Panc1 (cell line): ENCODE data around the gene LILRB4. TPM values are rescaled to one million over a fixed set of nuclear protein-coding genes. Genes with fewer than 3 reads are reported as not detected.

Experiments
- ATAC-seq: fragments of 200-7000 bp; cut with Tn5 transposase; 2 replicates; pipeline ENCODE4 v1.9.1; 2020; ENCODE audit warnings: mild to moderate bottlenecking, moderate library complexity
- BruUV-seq: library from RNA; stranded (reverse); fragments of 400-500 nt; replicated peaks from 2 replicates; lab custom pipeline; 2021; lab: Mats Ljungman, UMichigan
- CTCF ChIA-PET: fragments of 300-600 bp; sonication (Branson Sonifier 250); formaldehyde crosslinking; loops from one replicate; lab custom pipeline; 2022; ENCODE audit warnings: antibody characterized with exemption; lab: Charles Lee
- POLR2A ChIA-PET: fragments of 300-600 bp; sonication (Branson Sonifier 250); formaldehyde crosslinking; loops from one replicate; lab custom pipeline; 2022; ENCODE audit warnings: antibody characterized with exemption; lab: Charles Lee
- DNase-seq: peaks from one replicate; pipeline ENCODE4 v3.0.0-alpha.2; 2010; ENCODE audit warnings: low read depth, low spot score
- H3K27ac ChIP-seq: 2 replicates; pipeline ENCODE4 v1.5.1; 2011; ENCODE audit warnings: mild to moderate bottlenecking, low read length, inconsistent platforms
- H3K27me3 ChIP-seq: fragments of 200-500 bp; sonication (Bioruptor generic); 2 replicates; pipeline ENCODE4 v1.6.0; 2014; ENCODE audit warnings: low read length, inconsistent platforms; ENCODE audit not compliant: control insufficient read depth, insufficient read depth
- H3K36me3 ChIP-seq: fragments of 200-500 bp; sonication (Bioruptor generic); 2 replicates; pipeline ENCODE4 v1.5.1; 2014; ENCODE audit warnings: inconsistent platforms, mild to moderate bottlenecking, low read length, moderate library complexity; ENCODE audit not compliant: control insufficient read depth, insufficient read depth
- H3K4me1 ChIP-seq: 2 replicates; pipeline ENCODE4 v1.5.1; 2011; ENCODE audit warnings: inconsistent platforms, mild to moderate bottlenecking, low read length, moderate library complexity; ENCODE audit not compliant: control insufficient read depth, insufficient read depth
- H3K4me3 ChIP-seq, 2 experiments: 2 replicates each; pipeline ENCODE4 v1.5.1; 2011 to 2012; ENCODE audit warnings: low read depth in 2 of 2, low read length in 2 of 2, mild to moderate bottlenecking in 2 of 2, inconsistent platforms in 1 of 2, moderate library complexity in 1 of 2
- H3K9me3 ChIP-seq: fragments of 200-500 bp; sonication (Bioruptor generic); 2 replicates; pipeline ENCODE4 v1.5.1; 2014; ENCODE audit warnings: low read depth, mild to moderate bottlenecking, inconsistent platforms, low read length, moderate library complexity; ENCODE audit not compliant: control insufficient read depth, insufficient read depth
- CTCF ChIP-seq: fragments of 450-650 bp; IDR thresholded peaks from 2 replicates; pipeline ENCODE4 v1.5.1; 2017; ENCODE audit warnings: mild to moderate bottlenecking
- POLR2AphosphoS5 ChIP-seq: IDR thresholded peaks from 2 replicates; pipeline ENCODE4 v1.6.1; 2012; ENCODE audit warnings: mild to moderate bottlenecking, low read depth, low read length, moderate library complexity
- REST ChIP-seq, 2 experiments: IDR thresholded peaks; 2 replicates each; pipeline ENCODE4 v1.6.1; 2011 to 2012; ENCODE audit warnings: low read depth in 2 of 2, control low read depth in 1 of 2, low read length in 1 of 2, mild to moderate bottlenecking in 1 of 2, moderate library complexity in 1 of 2; ENCODE audit not compliant: insufficient read depth in 1 of 2
- SIN3A ChIP-seq: IDR thresholded peaks from 2 replicates; pipeline ENCODE4 v1.6.1; 2012; ENCODE audit warnings: low read depth, mild to moderate bottlenecking, low read length, moderate library complexity, borderline replicate concordance; ENCODE audit not compliant: insufficient read depth
- TCF7L2 ChIP-seq: IDR thresholded peaks from 2 replicates; pipeline ENCODE4 v1.6.1; 2011; ENCODE audit warnings: mild to moderate bottlenecking, low read depth, low read length, inconsistent platforms
- in situ Hi-C: cut with HindIII; loops from 2 replicates; pipeline ENCODE4 v1.10.0; 2016; ENCODE audit warnings: low sequenced_read_pairs, low pct_unique_long_range_greater_than_20kb
- intact Hi-C: fragments of 100-400 bp; cut with micrococcal nuclease; formaldehyde crosslinking; loops from one replicate; pipeline ENCODE4 v1.10.0; 2022; ENCODE audit not compliant: unreplicated experiment
- total RNA-seq: library from RNA; stranded (reverse); gene quantifications from one replicate; pipeline ENCODE4 v1.2.1, GENCODE V29; 2021; ENCODE audit not compliant: unreplicated experiment

LILRB4 gene
- total RNA-seq, 1 experiment from 2014 or later: not detected

- TF ChIP-seq POLR2AphosphoS5: no peak
- no peak for TF ChIP-seq SIN3A
- TF ChIP-seq TCF7L2: no peak
- no peak for TF ChIP-seq REST (IDR thresholded peaks at IDR 0.05; ENCODE audit: insufficient read depth in 1 of 2, low read depth in 2 of 2, low read length in 1 of 2)
- H3K4me3 ChIP-seq: no peak overlapping the region
- intact Hi-C loops (no loop called here), in situ Hi-C loops (no loop called here)
- no peaks in the 10 kb centered on the region for H3K9me3 ChIP-seq
- BruUV-seq: no TSS peak
- ChIA-PET POLR2A (no interaction called here), CTCF (no interaction called here)
- H3K27me3 ChIP-seq: peaks cover 13% of the 10 kb centered on the region
- ATAC-seq (no peak), DNase-seq (no peak)
- H3K36me3 ChIP-seq: no peaks in the 10 kb centered on the region
- no peak overlapping the region for H3K27ac ChIP-seq
- no peaks in the 10 kb centered on the region for H3K4me1 ChIP-seq
Measured at GRCh38 chr19:54644056-54644455, 18.7 kb upstream of the LILRB4 start.

- intact Hi-C loops (no loop called here), in situ Hi-C loops (no loop called here)
- Histone ChIP-seq H3K27ac (no peak overlapping the region), H3K36me3 (no peaks in the 10 kb centered on the region), H3K27me3 (peaks cover 13% of the 10 kb centered on the region), H3K4me1 (no peaks in the 10 kb centered on the region), H3K9me3 (no peaks in the 10 kb centered on the region), H3K4me3 (no peak overlapping the region)
- CTCF ChIA-PET: interaction anchor here (0.6 kb wide), 1 partner anchor 495 kb away, joined by 3 read pairs; no protein-coding TSS in a partner anchor
- no peak for TF ChIP-seq REST (IDR thresholded peaks at IDR 0.05; ENCODE audit: insufficient read depth in 1 of 2, low read depth in 2 of 2, low read length in 1 of 2)
- TF ChIP-seq POLR2AphosphoS5: no peak
- no peak for TF ChIP-seq TCF7L2
- no peak for TF ChIP-seq CTCF
- no peak for TF ChIP-seq SIN3A
- POLR2A ChIA-PET: no interaction called here
- no peak for DNase-seq
- no peak for ATAC-seq
- BruUV-seq: no TSS peak
Measured at GRCh38 chr19:54646331-54646841, 16.4 kb upstream of the LILRB4 start.
